A673 (cell line): ENCODE measurements around the gene SPIB. TPM values are rescaled to one million over a fixed set of nuclear protein-coding genes. Genes with fewer than 3 reads are reported as not detected.
A peak's percentile ranks its signal among the peaks of the same experiment; 100 is the strongest.

Experiments used
- BruUV-seq: library from RNA; stranded (reverse); fragments of 400-500 nt; replicated peaks from 2 replicates; lab custom pipeline; 2021; lab: Mats Ljungman, UMichigan
- CTCF ChIA-PET: fragments of 300-600 bp; sonication (Branson Sonifier 250); formaldehyde crosslinking; loops from one replicate; lab custom pipeline; 2022; ENCODE audit warnings: antibody characterized with exemption; lab: Charles Lee
- POLR2A ChIA-PET: fragments of 300-600 bp; sonication (Branson Sonifier 250); formaldehyde crosslinking; loops from one replicate; lab custom pipeline; 2022; ENCODE audit warnings: antibody characterized with exemption; ENCODE audit not compliant: low non-redundant PET; lab: Charles Lee
- DNase-seq: peaks from one replicate; pipeline ENCODE4 v3.0.0-alpha.2; 2015; ENCODE audit warnings: low spot score
- H3K27ac ChIP-seq: fragments of 200-600 bp; sonication (generic); 2 replicates; pipeline ENCODE4 v1.5.1; 2016; ENCODE audit warnings: mixed run types, low read depth, mild to moderate bottlenecking, mixed read lengths, antibody characterized with exemption, low read length; ENCODE audit not compliant: poor library complexity, severe bottlenecking
- H3K27me3 ChIP-seq: fragments of 200-600 bp; sonication (generic); replicated peaks from 2 replicates; pipeline ENCODE4 v1.6.1; 2017; ENCODE audit warnings: mixed run types, low read depth, mild to moderate bottlenecking, mixed read lengths, antibody characterized with exemption, low read length; ENCODE audit not compliant: insufficient read depth, poor library complexity
- H3K36me3 ChIP-seq: fragments of 200-600 bp; sonication (generic); 2 replicates; pipeline ENCODE4 v1.6.1; 2016; ENCODE audit warnings: mixed run types, mild to moderate bottlenecking, mixed read lengths, antibody characterized with exemption, low read length; ENCODE audit not compliant: insufficient read depth, poor library complexity, severe bottlenecking
- H3K4me1 ChIP-seq: fragments of 200-600 bp; sonication (generic); 2 replicates; pipeline ENCODE4 v1.6.1; 2017; ENCODE audit warnings: mixed run types, mild to moderate bottlenecking, mixed read lengths, antibody characterized with exemption, low read length; ENCODE audit not compliant: insufficient read depth, poor library complexity, severe bottlenecking
- H3K4me3 ChIP-seq: fragments of 200-600 bp; sonication (generic); 2 replicates; pipeline ENCODE4 v1.5.1; 2016; ENCODE audit warnings: low read depth, mixed run types, mild to moderate bottlenecking, mixed read lengths, low read length; ENCODE audit not compliant: poor library complexity, severe bottlenecking
- H3K9me3 ChIP-seq: fragments of 200-600 bp; sonication (generic); 2 replicates; pipeline ENCODE4 v1.6.1; 2016; ENCODE audit warnings: mixed run types, low read depth, mild to moderate bottlenecking, mixed read lengths, antibody characterized with exemption, low read length; ENCODE audit not compliant: poor library complexity, severe bottlenecking
- CTCF ChIP-seq: fragments of 300-800, 200-600 bp; sonication (generic); conservative IDR thresholded peaks from 2 replicates; pipeline ENCODE4 v1.5.1; 2017; ENCODE audit warnings: low read depth, mild to moderate bottlenecking, antibody characterized with exemption, low read length, moderate library complexity, mixed read lengths
- EZH2 ChIP-seq: fragments of 200-600 bp; sonication (generic); IDR thresholded peaks from 2 replicates; pipeline ENCODE4 v1.6.1; 2017; ENCODE audit warnings: borderline replicate concordance, low read depth, mild to moderate bottlenecking, mixed read lengths, antibody characterized with exemption, low read length; ENCODE audit not compliant: poor library complexity, severe bottlenecking
- intact Hi-C: fragments of 100-400 bp; cut with micrococcal nuclease; formaldehyde crosslinking; loops from one replicate; pipeline ENCODE4 v1.10.0; 2022; ENCODE audit not compliant: unreplicated experiment
- total RNA-seq: library from RNA; stranded (reverse); gene quantifications from 2 replicates; pipeline ENCODE4 v1.2.3, GENCODE V29; 2021

Gene SPIB
- total RNA-seq, 1 experiment from 2014 or later: 0.75 TPM

- POLR2A ChIA-PET: no interaction called here
- Histone ChIP-seq H3K27ac (no peak overlapping the region), H3K27me3 (no peaks in the 10 kb centered on the region), H3K36me3 (no peaks in the 10 kb centered on the region), H3K9me3 (no peaks in the 10 kb centered on the region), H3K4me3 (peak overlapping the region; percentile 29), H3K4me1 (peaks cover 15% of the 10 kb centered on the region)
- BruUV-seq: no TSS peak
- intact Hi-C loops: no loop called here
- DNase-seq: no peak
- no peak for TF ChIP-seq CTCF
- no peak for TF ChIP-seq EZH2
- CTCF ChIA-PET: no interaction called here
Measured at GRCh38 chr19:50427318-50427925, 8.7 kb downstream of the SPIB start.

- H3K27ac ChIP-seq: peak overlapping the region; percentile 31
- no peaks in the 10 kb centered on the region for H3K27me3 ChIP-seq
- peak; percentile 75 for DNase-seq
- TF ChIP-seq EZH2 (no peak), CTCF (no peak)
- no peaks in the 10 kb centered on the region for H3K36me3 ChIP-seq
- H3K4me1 ChIP-seq: peaks cover 21% of the 10 kb centered on the region
- no peaks in the 10 kb centered on the region for H3K9me3 ChIP-seq
- BruUV-seq: no TSS peak
- intact Hi-C loops: no loop called here
- CTCF ChIA-PET: no interaction called here
- H3K4me3 ChIP-seq: peak overlapping the region; percentile 29
- POLR2A ChIA-PET: no interaction called here
Measured at GRCh38 chr19:50427997-50428425, 9.3 kb downstream of the SPIB start.

- Histone ChIP-seq H3K27ac (no peak overlapping the region), H3K4me3 (no peak overlapping the region), H3K4me1 (peaks cover 21% of the 10 kb centered on the region), H3K27me3 (no peaks in the 10 kb centered on the region), H3K9me3 (no peaks in the 10 kb centered on the region), H3K36me3 (no peaks in the 10 kb centered on the region)
- ChIA-PET CTCF (no interaction called here), POLR2A (interaction anchor here (0.5 kb wide), 1 partner anchor 1142 kb away, joined by 14 read pairs; the partner anchor contains the start of gene ZNF175)
- no peak for DNase-seq
- no TSS peak for BruUV-seq
- TF ChIP-seq CTCF (no peak), EZH2 (no peak)
- intact Hi-C loops: no loop called here
Measured at GRCh38 chr19:50428772-50429463, 10.2 kb downstream of the SPIB start.
